WTC11 (cell line): ENCODE measurements around the gene SPACA7. TPM values are rescaled to one million over a fixed set of nuclear protein-coding genes. Genes with fewer than 3 reads are reported as not detected.

ENCODE experiments used
- ATAC-seq: fragments of 200-7000 bp; cut with Tn5 transposase; 2 replicates; pipeline ENCODE4 v1.10.0; 2021; ENCODE audit warnings: mild to moderate bottlenecking, moderate library complexity
- CTCF ChIA-PET: fragments of 300-600 bp; sonication (Branson Sonifier 250); formaldehyde crosslinking; loops from one replicate; lab custom pipeline; 2021; ENCODE audit warnings: antibody characterized with exemption; lab: Charles Lee
- POLR2A ChIA-PET: fragments of 350-600 bp; sonication (Branson Sonifier 250); formaldehyde crosslinking; loops from one replicate; lab custom pipeline; 2021; ENCODE audit warnings: antibody characterized with exemption; lab: Charles Lee
- DNase-seq: peaks from one replicate; pipeline ENCODE4 v3.0.0; 2021; ENCODE audit warnings: low spot score
- H3K27ac Mint-ChIP-seq: 2 replicates; pipeline ENCODE4 v1.8.0; 2021; ENCODE audit warnings: mixed read lengths
- H3K27me3 Mint-ChIP-seq: 2 replicates; pipeline ENCODE4 v1.8.0; 2021; ENCODE audit warnings: low read depth, mild to moderate bottlenecking, moderate library complexity, mixed read lengths
- H3K36me3 Mint-ChIP-seq: 2 replicates; pipeline ENCODE4 v1.8.0; 2021; ENCODE audit warnings: mixed read lengths
- H3K4me1 Mint-ChIP-seq: 2 replicates; pipeline ENCODE4 v1.8.0; 2022; ENCODE audit warnings: mixed read lengths
- H3K4me3 Mint-ChIP-seq: 2 replicates; pipeline ENCODE4 v1.8.0; 2021; ENCODE audit warnings: mild to moderate bottlenecking, moderate library complexity, mixed read lengths
- H3K9me3 Mint-ChIP-seq: 2 replicates; pipeline ENCODE4 v1.8.0; 2021; ENCODE audit warnings: mixed read lengths
- ATF1 ChIP-seq: sonication (generic); formaldehyde crosslinking; IDR thresholded peaks from 2 replicates; pipeline ENCODE4 v1.8.1; 2023; ENCODE audit warnings: mild to moderate bottlenecking, moderate library complexity, missing genetic modification reagents
- CDX4 ChIP-seq: fragments of 250-450 bp; sonication (Bioruptor Pico); IDR thresholded peaks from 2 replicates; pipeline ENCODE4 v1.9.0; 2021; ENCODE audit warnings: moderate library complexity, mild to moderate bottlenecking, inconsistent platforms, borderline replicate concordance
- CREB1 ChIP-seq: sonication (generic); formaldehyde crosslinking; IDR thresholded peaks from 2 replicates; pipeline ENCODE4 v1.8.0; 2023; ENCODE audit warnings: mild to moderate bottlenecking, missing genetic modification reagents
- CTCF ChIP-seq: fragments of 200-600 bp; IDR thresholded peaks from 2 replicates; pipeline ENCODE4 v1.8.0; 2022; ENCODE audit warnings: antibody characterized with exemption
- E2F4 ChIP-seq: sonication (generic); formaldehyde crosslinking; IDR thresholded peaks from 2 replicates; pipeline ENCODE4 v1.8.1; 2022; ENCODE audit warnings: low read depth, mild to moderate bottlenecking, moderate library complexity, missing genetic modification reagents, borderline replicate concordance
- ETV6 ChIP-seq: sonication (generic); formaldehyde crosslinking; IDR thresholded peaks from 2 replicates; pipeline ENCODE4 v1.8.1; 2022; ENCODE audit warnings: mild to moderate bottlenecking, missing genetic modification reagents
- FOXP4 ChIP-seq: sonication (generic); formaldehyde crosslinking; IDR thresholded peaks from 2 replicates; pipeline ENCODE4 v1.8.0; 2022; ENCODE audit warnings: mild to moderate bottlenecking, missing genetic modification reagents
- JUN ChIP-seq: sonication (generic); formaldehyde crosslinking; IDR thresholded peaks from 2 replicates; pipeline ENCODE4 v1.8.0; 2023; ENCODE audit warnings: mild to moderate bottlenecking, missing genetic modification reagents
- MAX ChIP-seq: sonication (generic); formaldehyde crosslinking; IDR thresholded peaks from 2 replicates; pipeline ENCODE4 v1.8.0; 2022; ENCODE audit warnings: mild to moderate bottlenecking, missing genetic modification reagents
- MXD4 ChIP-seq: fragments of 250-450 bp; sonication (Bioruptor Pico); IDR thresholded peaks from 2 replicates; pipeline ENCODE4 v1.8.0; 2021; ENCODE audit warnings: mild to moderate bottlenecking, moderate library complexity, borderline replicate concordance
- MYBL2 ChIP-seq: sonication (generic); formaldehyde crosslinking; IDR thresholded peaks from 2 replicates; pipeline ENCODE4 v1.8.1; 2023; ENCODE audit warnings: mild to moderate bottlenecking, moderate library complexity, missing genetic modification reagents
- NR1H2 ChIP-seq: sonication (generic); formaldehyde crosslinking; IDR thresholded peaks from 2 replicates; pipeline ENCODE4 v1.9.0; 2021; ENCODE audit warnings: mild to moderate bottlenecking, moderate library complexity, missing genetic modification reagents
- TEAD1 ChIP-seq: sonication (generic); formaldehyde crosslinking; IDR thresholded peaks from 2 replicates; pipeline ENCODE4 v1.8.0; 2022; ENCODE audit warnings: mild to moderate bottlenecking, missing genetic modification reagents
- USF2 ChIP-seq: sonication (generic); formaldehyde crosslinking; IDR thresholded peaks from 2 replicates; pipeline ENCODE4 v1.8.1; 2023; ENCODE audit warnings: mild to moderate bottlenecking, missing genetic modification reagents, moderate library complexity
- ZNF138 ChIP-seq: sonication (generic); formaldehyde crosslinking; conservative IDR thresholded peaks from 2 replicates; pipeline ENCODE4 v1.8.1; 2022; ENCODE audit warnings: mild to moderate bottlenecking, moderate library complexity, missing genetic modification reagents
- ZNF281 ChIP-seq: sonication (generic); formaldehyde crosslinking; IDR thresholded peaks from 2 replicates; pipeline ENCODE4 v1.8.0; 2023; ENCODE audit warnings: mild to moderate bottlenecking, missing genetic modification reagents
- ZNF396 ChIP-seq: fragments of 250-450 bp; sonication (Bioruptor Pico); IDR thresholded peaks from 2 replicates; pipeline ENCODE4 v1.8.0; 2021; ENCODE audit warnings: mild to moderate bottlenecking, moderate library complexity, borderline replicate concordance
- ZNF671 ChIP-seq: fragments of 250-450 bp; sonication (Bioruptor Pico); IDR thresholded peaks from 2 replicates; pipeline ENCODE4 v1.8.0; 2021; ENCODE audit warnings: mild to moderate bottlenecking
- total RNA-seq: library from RNA; stranded (reverse); gene quantifications from 3 replicates; pipeline ENCODE4 v1.2.3, GENCODE V29; 2021

The SPACA7 gene
- total RNA-seq, 1 experiment from 2014 or later = not detected

GRCh38 chr13:112442483-112443090, 66.4 kb downstream of the SPACA7 start:
- Mint-ChIP-seq H3K27ac (no peak overlapping the region), H3K4me1 (peaks cover 10% of the 10 kb centered on the region), H3K27me3 (peaks cover 15% of the 10 kb centered on the region), H3K36me3 (peaks cover 9% of the 10 kb centered on the region), H3K9me3 (peaks cover 21% of the 10 kb centered on the region), H3K4me3 (no peak overlapping the region)
- DNase-seq (no peak), ATAC-seq (no peak; the same call in 1 of the 2 replicates)
- ChIA-PET CTCF (interaction anchor here (0.6 to 4.0 kb wide), 25 partner anchors 12 to 1014 kb away, joined by 3 to 63 read pairs (median 5); partner anchors contain the start of gene SOX1), POLR2A (no interaction called here)
- TF ChIP-seq ZNF671 (CRISPR knock-in tag) = no peak
- TF ChIP-seq ZNF396 (CRISPR knock-in tag) = no peak
- no peak for TF ChIP-seq MXD4
- no peak for TF ChIP-seq MYBL2 (CRISPR knock-in tag)
- TF ChIP-seq FOXP4 (CRISPR knock-in tag) = no peak
- no peak for TF ChIP-seq CDX4 (CRISPR knock-in tag)

- peaks cover 3% of the 10 kb centered on the region for H3K36me3 Mint-ChIP-seq
- H3K4me3 Mint-ChIP-seq = no peak overlapping the region
- ChIA-PET POLR2A (interaction anchor here (1.1 to 1.3 kb wide), 2 partner anchors 183 to 371 kb away, joined by 3 to 4 read pairs; no protein-coding TSS in a partner anchor), CTCF (interaction anchor here (0.6 to 4.0 kb wide), 45 partner anchors 11 to 1015 kb away, joined by 3 to 63 read pairs (median 5); partner anchors contain the start of gene SOX1)
- TF ChIP-seq CTCF = peak; percentile 15; the same call in 1 of the 2 replicates
- 0 out of 2 replicates have a peak, but pooled peaks have one; percentile 25 for TF ChIP-seq MAX (CRISPR knock-in tag)
- no peak for TF ChIP-seq JUN (CRISPR knock-in tag)
- TF ChIP-seq USF2 (CRISPR knock-in tag) = 0 out of 2 replicates have a peak, but pooled peaks have one; percentile 3
- DNase-seq (peak; percentile 79), ATAC-seq (peak; percentile 70)
- peaks cover 15% of the 10 kb centered on the region for H3K27me3 Mint-ChIP-seq
- peaks cover 15% of the 10 kb centered on the region for H3K9me3 Mint-ChIP-seq
- peaks cover 10% of the 10 kb centered on the region for H3K4me1 Mint-ChIP-seq
- no peak overlapping the region for H3K27ac Mint-ChIP-seq
Observed at GRCh38 chr13:112443191-112443994, 67.2 kb downstream of the SPACA7 start.

GRCh38 chr13:112443995-112444311, 67.8 kb downstream of the SPACA7 start:
- CTCF ChIA-PET = interaction anchor here (0.6 to 4.0 kb wide), 41 partner anchors 11 to 1015 kb away, joined by 3 to 63 read pairs (median 5); partner anchors contain the start of gene SOX1
- Mint-ChIP-seq H3K36me3 (no peaks in the 10 kb centered on the region), H3K27me3 (peaks cover 15% of the 10 kb centered on the region), H3K4me3 (no peak overlapping the region), H3K27ac (no peak overlapping the region), H3K4me1 (peaks cover 10% of the 10 kb centered on the region), H3K9me3 (peaks cover 9% of the 10 kb centered on the region)
- DNase-seq (peak; percentile 94), ATAC-seq (peak; percentile 95)
- POLR2A ChIA-PET = interaction anchor here (1.1 to 1.3 kb wide), 2 partner anchors 184 to 371 kb away, joined by 3 to 4 read pairs; no protein-coding TSS in a partner anchor
- no peak for TF ChIP-seq CREB1 (CRISPR knock-in tag)
- TF ChIP-seq ATF1 (CRISPR knock-in tag) = no peak
- no peak for TF ChIP-seq TEAD1 (CRISPR knock-in tag)
- no peak for TF ChIP-seq E2F4
- peak; percentile 46; the same call in 1 of the 2 replicates for TF ChIP-seq ETV6 (CRISPR knock-in tag)
- no peak for TF ChIP-seq ZNF281 (CRISPR knock-in tag)
- TF ChIP-seq NR1H2 = no peak
- no peak for TF ChIP-seq ZNF138 (CRISPR knock-in tag)
